Measurements from ENCODE around the gene RHBDL1. TPM values are rescaled to one million over a fixed set of nuclear protein-coding genes. Genes with fewer than 3 reads are reported as not detected.

RHBDL1 gene
- total RNA-seq, 1 donor from 2014 or later, result 6.1 TPM

- no peak for DNase-seq (ENCODE audit: low spot score in 2 of 2, unreplicated experiment in 2 of 2)
- Mint-ChIP-seq H3K4me1 (peaks cover 7% of the 10 kb centered on the region), H3K27ac (no peak overlapping the region), H3K9me3 (no peaks in the 10 kb centered on the region), H3K27me3 (ENCODE audit: low read depth) (peaks cover 18% of the 10 kb centered on the region), H3K4me3 (no peak overlapping the region), H3K36me3 (no peaks in the 10 kb centered on the region)
- TF ChIP-seq CTCF (IDR thresholded peaks at IDR 0.05; ENCODE audit: unreplicated experiment), result no peak
Measured at GRCh38 chr16:724188-725040, 48.9 kb downstream of the RHBDL1 start.

- Mint-ChIP-seq H3K36me3 (no peaks in the 10 kb centered on the region), H3K9me3 (no peaks in the 10 kb centered on the region), H3K4me1 (peaks cover 4% of the 10 kb centered on the region), H3K27me3 (ENCODE audit: low read depth) (peaks cover 18% of the 10 kb centered on the region), H3K4me3 (no peak overlapping the region), H3K27ac (no peak overlapping the region)
- no peak for TF ChIP-seq CTCF (IDR thresholded peaks at IDR 0.05; ENCODE audit: unreplicated experiment)
- DNase-seq (ENCODE audit: low spot score in 2 of 2, unreplicated experiment in 2 of 2), result no peak
Measured at GRCh38 chr16:725041-725376, 49.5 kb downstream of the RHBDL1 start.

- Mint-ChIP-seq H3K27me3 (ENCODE audit: low read depth) (peaks cover 18% of the 10 kb centered on the region), H3K4me1 (no peaks in the 10 kb centered on the region), H3K4me3 (peak overlapping the region; percentile 8), H3K27ac (no peak overlapping the region), H3K9me3 (no peaks in the 10 kb centered on the region), H3K36me3 (no peaks in the 10 kb centered on the region)
- DNase-seq (ENCODE audit: low spot score in 2 of 2, unreplicated experiment in 2 of 2), result no peak
- no peak for TF ChIP-seq CTCF (IDR thresholded peaks at IDR 0.05; ENCODE audit: unreplicated experiment)
Measured at GRCh38 chr16:725463-726187, 50.2 kb downstream of the RHBDL1 start.

- Mint-ChIP-seq H3K36me3 (no peaks in the 10 kb centered on the region), H3K4me3 (peak overlapping the region; percentile 60), H3K4me1 (no peaks in the 10 kb centered on the region), H3K27me3 (ENCODE audit: low read depth) (peaks cover 18% of the 10 kb centered on the region), H3K9me3 (no peaks in the 10 kb centered on the region), H3K27ac (no peak overlapping the region)
- no peak for DNase-seq (ENCODE audit: low spot score in 2 of 2, unreplicated experiment in 2 of 2)
- TF ChIP-seq CTCF (IDR thresholded peaks at IDR 0.05; ENCODE audit: unreplicated experiment), result no peak
Measured at GRCh38 chr16:726188-726437, 50.6 kb downstream of the RHBDL1 start.

GRCh38 chr16:726438-727290 lies 51.2 kb downstream of the RHBDL1 start, which contains the start of the genes CCDC78 and HAGHL:
TSS of gene CCDC78 (minus strand) at chr16:726443. CDS start at chr16:726367, 76 bp downstream.
TSS of gene HAGHL (plus strand) at chr16:727106. CDS start at chr16:727510, 404 bp downstream.
- peaks cover 18% of the 10 kb centered on the region for H3K27me3 Mint-ChIP-seq (ENCODE audit: low read depth)
- peak within 1 kb of the TSS; percentile 60 for H3K4me3 Mint-ChIP-seq
- no peaks in the 10 kb centered on the region for H3K4me1 Mint-ChIP-seq
- no peaks in the 10 kb centered on the region for H3K36me3 Mint-ChIP-seq
- no peak for TF ChIP-seq CTCF (IDR thresholded peaks at IDR 0.05; ENCODE audit: unreplicated experiment)
- DNase-seq (ENCODE audit: low spot score in 2 of 2, unreplicated experiment in 2 of 2), result no peak
- no peak within 1 kb of the TSS for H3K27ac Mint-ChIP-seq
- H3K9me3 Mint-ChIP-seq, result no peaks in the 10 kb centered on the region

Data from mesothelial cell of epicardium (in vitro differentiated cells).